GM19099 (cell line): ENCODE data around the gene ZDHHC14.

Experiments
- POLR2A ChIP-seq: IDR thresholded peaks from 3 replicates; pipeline ENCODE4 v1.6.1; 2011; ENCODE audit warnings: low read depth; ENCODE audit not compliant: insufficient read length; ENCODE audit errors: extremely low read depth

ZDHHC14 gene

DNA sequence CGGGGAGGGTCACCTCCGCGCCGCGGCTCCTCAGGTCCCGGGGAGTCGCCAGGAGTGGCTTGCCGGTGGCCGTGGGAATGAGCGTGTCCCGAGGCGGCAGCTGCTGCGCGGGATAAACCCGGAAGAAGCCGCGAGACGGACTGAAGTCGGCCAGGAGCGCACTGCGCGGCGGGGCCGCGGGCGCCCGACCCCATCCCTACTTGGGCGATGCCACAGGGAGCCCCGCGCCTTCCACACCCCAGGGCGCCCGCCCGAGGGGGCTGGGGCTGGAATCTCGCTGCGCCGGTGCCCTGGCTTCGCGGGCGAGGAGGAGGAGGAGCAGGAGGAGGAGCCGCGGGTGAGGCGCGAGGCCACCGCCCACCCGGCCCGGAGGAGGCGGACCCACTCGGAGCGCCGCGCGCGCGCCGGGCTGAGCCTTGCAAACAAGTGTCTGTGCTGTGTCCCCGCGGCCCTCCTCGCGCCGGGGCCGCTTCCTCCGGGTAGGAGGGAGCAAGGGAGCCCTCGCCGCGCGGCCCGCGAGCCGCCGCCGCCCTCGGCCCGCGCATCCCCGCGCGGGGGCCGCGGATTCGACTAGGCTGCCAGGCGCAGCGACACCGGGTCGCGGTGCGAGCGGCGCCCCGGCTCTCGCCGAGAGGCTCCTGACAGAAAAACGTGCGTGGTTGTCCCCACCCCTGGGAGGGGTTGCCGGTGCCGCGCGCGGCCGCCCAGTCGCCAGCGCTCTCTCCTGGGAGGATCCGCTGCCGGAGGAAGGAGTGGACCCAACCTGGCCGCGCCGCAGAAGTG lies at the start of gene ZDHHC14:
Gene ZDHHC14 (plus strand): TSS at position 412 of the 783 bp plus-strand sequence.
- peak; percentile 75 for TF ChIP-seq POLR2A

DNA sequence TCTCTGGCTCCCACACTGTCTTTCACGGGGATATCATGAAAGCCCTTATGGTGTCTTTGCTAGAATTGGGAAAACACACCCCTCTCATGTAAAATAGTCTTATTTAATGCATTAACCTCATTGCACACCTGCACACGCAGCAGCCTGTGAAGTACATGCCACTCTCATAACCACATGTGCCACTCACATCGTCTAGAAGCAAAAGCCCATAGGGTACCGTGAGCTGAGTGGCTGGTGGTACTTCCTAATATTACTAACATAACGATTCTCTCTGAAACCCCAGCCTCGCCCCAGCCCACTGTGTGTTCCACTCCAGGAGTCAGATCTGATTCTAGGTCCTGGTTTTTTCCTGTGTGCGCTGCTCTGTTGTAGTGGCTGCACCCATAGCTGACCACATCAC lies 48.2 kb upstream of the ZDHHC14 start:
- TF ChIP-seq POLR2A = no peak

DNA sequence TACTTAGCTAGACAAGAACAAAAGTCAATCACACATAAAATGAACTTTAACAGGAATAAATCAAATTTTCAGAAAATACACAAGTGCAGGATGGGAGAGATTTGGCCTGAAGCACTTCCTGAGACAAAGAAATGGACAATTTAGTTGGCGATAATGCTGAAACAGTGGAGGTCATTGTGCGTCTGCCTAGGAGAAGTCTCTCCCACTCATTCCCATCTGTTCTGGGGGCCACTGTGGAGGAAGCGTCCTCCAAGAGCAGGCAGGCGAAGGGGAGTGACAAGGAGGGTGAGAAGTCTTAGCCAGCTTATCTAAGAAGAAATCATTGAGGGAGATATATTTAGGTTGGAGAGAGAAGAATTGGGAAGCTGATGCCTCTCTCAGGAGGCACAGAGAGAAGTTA lies 47.5 kb upstream of the ZDHHC14 start:
- TF ChIP-seq POLR2A = no peak

DNA sequence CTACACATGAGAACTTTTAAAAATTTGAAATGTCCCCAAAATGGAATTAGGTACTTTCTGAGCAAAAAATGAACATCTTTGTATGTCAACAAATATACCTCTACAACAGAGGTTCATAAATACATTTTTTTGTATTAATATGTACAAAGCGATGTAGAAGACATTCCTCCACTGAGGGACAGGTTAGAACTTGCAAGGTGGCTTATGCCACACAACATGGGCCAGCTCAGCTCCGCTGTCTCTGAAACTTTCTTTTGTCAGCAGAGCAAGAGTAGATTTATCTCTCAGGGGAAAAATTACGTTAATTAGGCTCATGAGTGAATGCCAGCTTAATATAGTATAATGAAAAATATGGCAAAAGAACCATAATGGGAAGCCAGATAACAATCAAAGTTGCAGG lies 47.0 kb upstream of the ZDHHC14 start:
- no peak for TF ChIP-seq POLR2A

DNA sequence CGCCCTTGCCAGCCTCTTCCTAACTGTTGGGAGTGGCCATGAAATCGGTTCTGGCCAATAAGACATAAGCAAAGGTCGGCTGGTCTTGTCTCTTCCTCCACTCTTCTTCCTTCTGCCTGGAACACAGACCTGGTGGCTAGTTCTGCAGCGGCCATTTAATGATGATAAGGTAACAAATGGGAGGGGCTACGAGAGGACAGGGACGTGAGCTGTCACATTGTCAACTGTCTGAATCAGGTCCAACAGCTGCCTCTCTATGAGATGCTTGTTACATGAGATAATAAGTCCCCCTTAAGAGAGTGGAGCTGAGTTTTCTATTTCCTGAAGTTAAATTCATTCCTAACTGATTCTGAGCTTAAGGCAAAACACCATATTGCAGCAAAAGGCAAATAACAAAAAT lies 45.2 kb upstream of the ZDHHC14 start:
- TF ChIP-seq POLR2A = no peak

DNA sequence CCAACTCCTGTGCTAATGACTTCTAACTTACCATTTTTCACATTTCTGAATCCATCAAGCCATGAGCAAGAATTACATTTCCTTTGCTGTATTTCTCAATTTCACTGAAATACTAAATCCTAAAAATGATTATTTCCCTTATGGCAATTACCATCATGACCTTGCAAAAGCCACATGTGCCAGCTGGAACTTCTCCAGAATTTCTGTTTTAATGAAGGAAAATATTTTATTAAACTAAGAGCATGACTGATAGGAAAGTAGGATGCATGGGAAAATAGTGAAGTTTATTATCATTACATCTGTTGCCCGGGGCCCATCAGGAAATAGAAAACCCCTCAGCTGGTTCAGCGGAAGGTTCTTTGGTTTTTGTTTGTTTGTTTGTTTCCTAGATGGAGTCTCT lies 43.2 kb upstream of the ZDHHC14 start:
- TF ChIP-seq POLR2A = no peak

DNA sequence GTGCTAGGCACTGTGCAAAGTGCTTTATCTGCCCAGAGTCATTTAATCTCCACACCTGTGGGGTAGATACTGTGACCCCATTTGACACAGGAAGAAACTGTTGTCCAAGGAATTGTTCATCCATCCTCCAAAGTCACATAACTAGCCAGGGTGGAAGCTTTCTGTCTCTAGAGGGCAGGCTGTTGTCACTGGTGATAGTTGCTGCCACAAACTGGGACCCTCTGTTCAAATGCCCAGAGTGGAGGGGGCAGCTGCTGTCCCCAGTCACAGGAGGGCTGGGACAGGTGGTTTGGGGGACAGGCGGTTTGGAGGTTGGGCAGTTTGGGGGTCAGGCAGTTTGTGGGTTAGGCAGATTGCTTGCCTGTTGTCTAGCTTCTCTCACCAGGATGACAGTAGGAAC lies 41.6 kb upstream of the ZDHHC14 start:
- TF ChIP-seq POLR2A = no peak

DNA sequence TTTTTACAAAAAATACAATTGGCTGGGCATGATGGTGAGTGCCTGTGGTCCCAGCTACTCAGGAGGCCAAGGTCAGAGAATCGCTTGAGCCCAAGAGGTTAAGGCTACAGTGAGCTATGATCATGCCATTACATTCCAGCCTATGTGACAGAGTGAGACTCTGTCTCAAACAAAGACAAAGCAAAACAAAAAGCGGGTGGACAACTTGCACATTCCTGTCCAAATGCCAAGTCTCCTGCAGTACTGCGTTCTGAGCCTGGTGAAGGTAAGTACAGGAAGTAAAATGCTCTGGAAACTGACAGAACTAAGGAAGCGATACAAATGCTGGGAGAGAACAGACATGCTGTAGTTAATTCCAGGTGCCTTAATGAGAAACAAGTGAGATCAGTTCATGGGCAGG lies 37.3 kb upstream of the ZDHHC14 start:
- no peak for TF ChIP-seq POLR2A

DNA sequence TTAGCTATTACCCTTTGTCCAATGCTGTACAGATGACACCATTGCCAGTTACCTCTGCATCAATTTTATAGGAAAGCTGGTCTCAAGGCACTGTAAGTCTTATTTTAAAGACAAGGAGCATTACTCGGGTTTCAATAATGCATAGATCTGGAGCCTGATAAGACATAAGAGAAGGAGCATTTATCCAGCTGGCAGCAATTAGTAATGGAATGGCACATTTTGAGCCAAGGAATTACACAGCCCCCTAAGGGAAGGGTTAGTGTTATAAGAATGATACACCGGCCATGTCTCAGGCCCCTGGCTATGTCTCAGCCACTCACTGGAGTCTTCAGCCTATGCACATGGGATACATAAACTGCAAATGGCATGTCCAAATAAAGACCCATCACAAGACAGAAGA lies 34.6 kb upstream of the ZDHHC14 start:
- TF ChIP-seq POLR2A = no peak

DNA sequence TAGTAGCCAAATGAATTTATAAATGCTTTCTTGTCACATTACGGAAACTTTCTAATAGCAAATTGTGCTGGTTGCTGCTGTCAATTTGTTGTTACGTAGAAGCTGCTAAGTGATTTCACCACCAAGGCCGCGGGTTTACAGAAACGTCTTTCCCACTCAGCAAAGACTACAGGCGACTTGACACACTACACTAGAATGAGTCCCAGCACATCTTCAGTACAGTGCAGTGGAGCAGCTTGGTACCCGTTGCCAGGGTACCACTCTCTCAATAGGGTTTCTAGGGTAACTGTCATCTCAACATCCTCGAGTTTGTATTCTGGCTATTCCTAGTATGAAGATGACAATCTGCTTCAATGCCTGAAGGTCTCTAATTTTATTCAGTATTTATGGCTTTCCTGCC lies 22.7 kb upstream of the ZDHHC14 start:
- TF ChIP-seq POLR2A = no peak

DNA sequence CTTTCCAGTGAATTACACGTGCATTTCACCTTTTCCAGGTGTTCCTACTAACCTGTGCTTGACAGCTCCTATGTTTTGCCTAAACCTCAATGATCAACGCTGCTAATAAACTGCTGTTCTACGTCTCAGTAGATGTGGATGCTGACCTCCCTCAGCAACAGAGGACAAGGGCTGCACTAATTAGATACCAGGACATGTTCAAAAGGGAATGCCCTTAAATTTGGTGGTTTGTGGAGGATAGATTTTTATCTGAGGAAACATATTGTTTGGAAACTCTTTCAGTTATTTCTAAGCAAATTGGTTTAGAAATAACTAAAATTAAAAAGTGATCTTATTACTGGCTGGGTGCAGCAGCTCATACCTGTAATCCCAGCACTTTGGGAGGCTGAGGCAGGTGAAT lies 19.1 kb upstream of the ZDHHC14 start:
- no peak for TF ChIP-seq POLR2A

DNA sequence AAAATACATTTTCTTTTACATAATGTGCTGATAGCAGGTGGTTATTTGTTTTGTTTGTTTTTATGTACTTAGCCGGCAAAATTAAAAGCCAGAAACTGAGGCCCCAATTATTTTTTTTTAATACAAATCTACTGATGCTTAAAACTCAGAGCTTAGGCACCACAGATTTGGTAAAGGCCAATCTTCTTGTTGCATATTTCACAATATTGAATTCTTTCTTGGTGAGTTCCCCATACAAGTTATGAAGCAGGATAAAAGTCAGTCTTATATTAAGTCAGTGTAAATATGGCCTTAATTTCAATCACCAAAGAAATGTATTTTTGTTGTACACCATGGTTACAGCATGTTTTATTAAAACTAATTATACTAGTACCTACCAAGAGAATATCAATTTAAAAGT lies 16.3 kb upstream of the ZDHHC14 start:
- no peak for TF ChIP-seq POLR2A

DNA sequence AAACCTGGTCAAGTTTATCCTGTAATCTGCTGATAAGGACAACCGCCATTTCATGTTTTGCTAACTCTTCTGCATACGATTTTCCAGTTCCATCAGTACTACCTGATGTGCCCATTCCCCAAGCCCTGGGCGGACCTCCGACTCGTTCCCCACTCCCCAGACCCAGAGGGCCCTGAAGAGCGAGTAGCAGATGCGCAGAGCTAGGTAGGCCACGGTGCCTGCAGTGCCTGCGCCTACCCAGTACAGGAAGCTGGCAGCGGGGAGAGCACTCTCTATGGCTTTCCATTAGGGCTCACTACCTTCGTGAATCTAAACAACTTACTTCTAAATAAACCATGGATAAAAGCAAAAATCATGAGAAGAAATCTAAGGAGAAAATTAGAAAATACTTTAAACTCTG lies 14.3 kb upstream of the ZDHHC14 start:
- TF ChIP-seq POLR2A = no peak

DNA sequence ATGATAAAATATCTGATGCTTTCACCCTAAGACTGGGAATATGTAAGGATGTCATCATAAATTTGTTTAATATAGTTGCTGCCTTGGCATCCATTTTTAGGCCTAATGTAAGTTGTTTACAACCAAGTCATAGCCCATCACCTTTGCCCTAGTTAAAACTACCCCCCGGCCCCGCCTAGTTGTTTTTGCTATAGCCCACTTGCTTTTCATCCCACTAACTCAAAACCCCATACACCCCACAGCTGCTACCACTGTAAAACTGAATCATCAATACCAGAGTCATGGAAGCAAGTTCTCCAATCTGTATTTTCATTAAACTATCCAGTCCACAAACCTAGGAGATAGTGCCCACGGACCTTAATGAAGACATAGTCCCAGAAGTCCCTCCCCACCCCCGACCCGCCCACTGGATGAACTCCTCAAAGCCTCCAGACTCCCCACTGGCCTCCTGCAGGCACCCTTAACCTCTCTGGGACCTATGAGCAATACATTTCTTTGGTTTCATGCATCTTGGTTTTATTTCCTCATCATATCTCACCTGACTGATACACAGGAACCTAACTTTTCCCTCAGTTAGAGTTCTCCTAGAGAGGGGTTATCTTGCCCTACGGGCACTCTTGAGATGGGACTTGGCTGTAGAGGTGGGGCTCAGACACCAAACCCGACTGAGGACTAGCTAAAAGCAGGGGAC lies 12.5 kb upstream of the ZDHHC14 start:
- TF ChIP-seq POLR2A = no peak

DNA sequence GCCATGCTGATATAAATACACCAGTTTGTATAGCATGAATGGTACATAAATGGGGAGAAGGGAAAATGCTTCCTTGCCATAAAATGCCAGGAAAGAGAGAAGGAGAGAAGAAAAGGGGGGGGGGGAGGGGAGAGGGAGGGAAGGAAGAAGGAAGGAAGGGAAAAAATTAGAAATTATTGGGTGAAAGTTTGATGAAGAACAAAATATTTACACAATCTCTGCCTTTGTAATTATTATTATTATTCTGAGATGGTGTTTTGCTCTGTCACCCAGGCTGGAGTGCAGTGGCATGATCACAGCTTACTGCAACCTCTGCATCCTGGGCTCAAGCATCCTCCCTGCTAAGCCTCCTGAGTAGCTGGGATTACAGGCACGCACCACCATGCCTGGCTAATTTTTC lies 10.2 kb upstream of the ZDHHC14 start:
- no peak for TF ChIP-seq POLR2A

DNA sequence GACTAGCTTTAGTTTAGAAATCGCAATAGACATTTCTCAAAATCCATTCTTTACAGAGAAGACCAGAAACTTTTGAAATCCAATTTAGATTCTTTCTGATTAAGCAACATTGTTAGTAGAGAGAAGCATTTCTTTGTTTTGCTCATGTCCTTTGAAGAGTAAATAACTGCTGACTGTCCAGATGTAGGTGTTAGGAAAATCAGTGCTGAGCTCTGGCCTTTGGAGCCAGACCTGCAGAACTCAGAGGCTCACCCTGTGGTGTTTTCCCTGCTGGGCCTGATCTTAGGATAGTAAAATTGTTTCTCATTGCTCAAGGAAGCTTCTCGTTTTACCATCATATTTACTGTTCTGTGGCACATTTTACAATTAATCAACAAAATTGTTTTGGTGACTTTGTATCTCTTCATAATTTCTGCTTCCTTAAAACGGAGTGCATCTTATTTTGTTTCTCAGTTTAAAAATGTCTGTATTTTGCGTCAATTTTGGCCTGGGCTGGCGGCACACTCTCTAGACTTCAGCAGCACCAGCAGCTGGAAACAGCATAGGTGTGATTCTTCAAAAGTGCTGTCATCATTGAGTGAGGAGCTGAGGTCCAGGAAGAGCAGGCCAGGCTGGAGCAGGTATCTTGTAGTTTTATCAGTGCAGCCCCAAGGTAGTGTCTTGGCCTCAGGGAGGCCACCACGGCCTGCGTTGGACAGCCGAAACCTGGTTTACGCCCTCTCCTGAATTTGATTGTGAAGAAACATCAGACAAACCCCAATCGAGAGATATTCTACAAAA lies 8.3 kb upstream of the ZDHHC14 start:
- no peak for TF ChIP-seq POLR2A
